HG02571 (cell line): ENCODE results near the gene KIF26B.

Experiments used
- ATAC-seq: cut with Tn5 transposase; IDR thresholded peaks from one replicate; pipeline ENCODE4 v1.9.1; 2021; ENCODE audit warnings: mild to moderate bottlenecking, moderate library complexity; ENCODE audit not compliant: unreplicated experiment

KIF26B gene

GRCh38 chr1:245583081-245583480 lies 428.3 kb downstream of the KIF26B start:
- ATAC-seq = no peak

GRCh38 chr1:245583575-245584330 lies 429.0 kb downstream of the KIF26B start:
- no peak for ATAC-seq

- no peak for ATAC-seq
Measured at GRCh38 chr1:245585252-245585959, 430.6 kb downstream of the KIF26B start.

- ATAC-seq = no peak
Measured at GRCh38 chr1:245587435-245588115, 432.8 kb downstream of the KIF26B start.

- ATAC-seq = no peak
Measured at GRCh38 chr1:245588116-245588639, 433.4 kb downstream of the KIF26B start.

GRCh38 chr1:245589316-245589715 lies 434.5 kb downstream of the KIF26B start:
- no peak for ATAC-seq

GRCh38 chr1:245589906-245590305 lies 435.1 kb downstream of the KIF26B start:
- no peak for ATAC-seq

GRCh38 chr1:245590726-245591125 lies 435.9 kb downstream of the KIF26B start:
- no peak for ATAC-seq

- no peak for ATAC-seq
Measured at GRCh38 chr1:245591346-245592188, 436.8 kb downstream of the KIF26B start.

GRCh38 chr1:245592189-245592460 lies 437.3 kb downstream of the KIF26B start:
- ATAC-seq = no peak

- ATAC-seq = no peak
Measured at GRCh38 chr1:245598524-245599305, 443.9 kb downstream of the KIF26B start.

- no peak for ATAC-seq
Measured at GRCh38 chr1:245599371-245600174, 444.8 kb downstream of the KIF26B start.

- no peak for ATAC-seq
Measured at GRCh38 chr1:245600658-245601057, 445.9 kb downstream of the KIF26B start.

- ATAC-seq = no peak
Measured at GRCh38 chr1:245603311-245603865, 448.6 kb downstream of the KIF26B start.

- no peak for ATAC-seq
Measured at GRCh38 chr1:245604979-245605378, 450.2 kb downstream of the KIF26B start.

GRCh38 chr1:245605480-245606156 lies 450.8 kb downstream of the KIF26B start:
- no peak for ATAC-seq

- ATAC-seq = no peak
Measured at GRCh38 chr1:245606157-245606725, 451.5 kb downstream of the KIF26B start.

- no peak for ATAC-seq
Measured at GRCh38 chr1:245608271-245608670, 453.5 kb downstream of the KIF26B start.
